Bronchial epithelial cell (primary cell): ENCODE results near the gene CCDC87. TPM values are rescaled to one million over a fixed set of nuclear protein-coding genes. Genes with fewer than 3 reads are reported as not detected.

ENCODE experiments used
- DNase-seq: peaks from one replicate; pipeline ENCODE4 v3.0.0-alpha.2; 2010; ENCODE audit warnings: low read depth
- FAIRE-seq: peaks from 2 replicates; lab custom pipeline; 2011; peaks lifted over from hg19 to GRCh38; lab: Jason Lieb, UNC
- H3K27me3 ChIP-seq: 2 replicates; pipeline ENCODE4 v1.5.1; 2011; ENCODE audit warnings: low read length; ENCODE audit not compliant: control insufficient read depth, insufficient read depth
- H3K36me3 ChIP-seq: 2 replicates; pipeline ENCODE4 v1.5.1; 2011; ENCODE audit warnings: low read length; ENCODE audit not compliant: control insufficient read depth, insufficient read depth
- H3K4me3 ChIP-seq: 2 replicates; pipeline ENCODE4 v1.5.1; 2011; ENCODE audit warnings: mild to moderate bottlenecking, low read depth, low read length, control low read depth
- CTCF ChIP-seq: IDR thresholded peaks from 2 replicates; pipeline ENCODE4 v1.5.1; 2011; ENCODE audit warnings: mild to moderate bottlenecking, moderate library complexity, low read length, control low read depth, inconsistent platforms; ENCODE audit not compliant: insufficient read depth, severe bottlenecking
- total RNA-seq: library from RNA; depleted of rRNA; stranded (reverse); fragments of >200 nt; gene quantifications from 2 replicates; pipeline ENCODE4 v1.2.1, GENCODE V29; 2014

Gene CCDC87
- total RNA-seq, 1 donor from 2014 or later, result under 0.01 TPM

GRCh38 chr11:66619080-66619554 is 26.3 kb upstream of the CCDC87 start:
- Histone ChIP-seq H3K27me3 (no peaks in the 10 kb centered on the region), H3K36me3 (peaks cover 10% of the 10 kb centered on the region), H3K4me3 (peak overlapping the region; percentile 78)
- DNase-seq, result peak; percentile 93
- FAIRE-seq, result no peak
- TF ChIP-seq CTCF, result no peak

- DNase-seq, result peak; percentile 54
- H3K4me3 ChIP-seq, result peak overlapping the region; percentile 78
- peaks cover 6% of the 10 kb centered on the region for H3K36me3 ChIP-seq
- TF ChIP-seq CTCF, result no peak
- no peak for FAIRE-seq
- no peaks in the 10 kb centered on the region for H3K27me3 ChIP-seq
Observed at GRCh38 chr11:66617155-66617834, 24.4 kb upstream of the CCDC87 start.

GRCh38 chr11:66616379-66617154 is 23.7 kb upstream of the CCDC87 start, which contains the start of gene RBM14:
Gene RBM14, plus strand, starts transcription at chr11:66616630. Its CDS starts 91 bp downstream, at chr11:66616721.
- peak within 1 kb of the TSS; percentile 78 for H3K4me3 ChIP-seq
- TF ChIP-seq CTCF, result no peak
- FAIRE-seq (no peak), DNase-seq (peak; percentile 97)
- peaks cover 5% of the 10 kb centered on the region for H3K36me3 ChIP-seq
- no peaks in the 10 kb centered on the region for H3K27me3 ChIP-seq

- Histone ChIP-seq H3K4me3 (no peak overlapping the region), H3K36me3 (peaks cover 5% of the 10 kb centered on the region), H3K27me3 (no peaks in the 10 kb centered on the region)
- no peak for DNase-seq
- no peak for TF ChIP-seq CTCF
- FAIRE-seq, result no peak
Observed at GRCh38 chr11:66614073-66614472, 21.2 kb upstream of the CCDC87 start.

- peaks cover 2% of the 10 kb centered on the region for H3K36me3 ChIP-seq
- DNase-seq (no peak), FAIRE-seq (no peak)
- TF ChIP-seq CTCF, result no peak
- H3K27me3 ChIP-seq, result no peaks in the 10 kb centered on the region
- no peak overlapping the region for H3K4me3 ChIP-seq
Observed at GRCh38 chr11:66612458-66612857, 19.6 kb upstream of the CCDC87 start.
